ENCODE data around the gene SEMA6B.

The SEMA6B gene

GRCh38 chr19:4594201-4594600, 34.7 kb upstream of the SEMA6B start:
- no peak for DNase-seq (ENCODE audit: low read depth)
- TF ChIP-seq CTCF (conservative IDR thresholded peaks at IDR 0.05; ENCODE audit: low read depth, low read length), result no peak
- H3K4me3 ChIP-seq (ENCODE audit: low read length), result no peak overlapping the region

- TF ChIP-seq CTCF (conservative IDR thresholded peaks at IDR 0.05; ENCODE audit: low read depth, low read length), result no peak
- no peak overlapping the region for H3K4me3 ChIP-seq (ENCODE audit: low read length)
- no peak for DNase-seq (ENCODE audit: low read depth)
These were observed 33.9 kb upstream of the SEMA6B start for GRCh38 chr19:4593409-4593851.

- H3K4me3 ChIP-seq (ENCODE audit: low read length), result no peak overlapping the region
- TF ChIP-seq CTCF (conservative IDR thresholded peaks at IDR 0.05; ENCODE audit: low read depth, low read length), result no peak
- DNase-seq (ENCODE audit: low read depth), result no peak
These were observed 33.0 kb upstream of the SEMA6B start for GRCh38 chr19:4592445-4592844.

GRCh38 chr19:4591320-4591719, 31.8 kb upstream of the SEMA6B start:
- no peak for DNase-seq (ENCODE audit: low read depth)
- TF ChIP-seq CTCF (conservative IDR thresholded peaks at IDR 0.05; ENCODE audit: low read depth, low read length), result no peak
- H3K4me3 ChIP-seq (ENCODE audit: low read length), result no peak overlapping the region

- H3K4me3 ChIP-seq (ENCODE audit: low read length), result no peak overlapping the region
- no peak for TF ChIP-seq CTCF (conservative IDR thresholded peaks at IDR 0.05; ENCODE audit: low read depth, low read length)
These were observed 31.1 kb upstream of the SEMA6B start for GRCh38 chr19:4590559-4590958.

GRCh38 chr19:4589579-4590410, 30.3 kb upstream of the SEMA6B start:
- TF ChIP-seq CTCF (conservative IDR thresholded peaks at IDR 0.05; ENCODE audit: low read depth, low read length), result peak; percentile 61
- no peak for DNase-seq (ENCODE audit: low read depth)
- no peak overlapping the region for H3K4me3 ChIP-seq (ENCODE audit: low read length)

More at GRCh38 chr19:4590559-4590958, 31.1 kb upstream of the SEMA6B start:
- DNase-seq (ENCODE audit: low read depth), result no peak

- no peak for DNase-seq (ENCODE audit: low read depth)
- H3K4me3 ChIP-seq (ENCODE audit: low read length), result no peak overlapping the region
- TF ChIP-seq CTCF (conservative IDR thresholded peaks at IDR 0.05; ENCODE audit: low read depth, low read length), result no peak
These were observed 28.8 kb upstream of the SEMA6B start for GRCh38 chr19:4588291-4588761.
